ENCODE measurements around the gene RDH16.

GRCh38 chr12:56928262-56928661 is 29.1 kb downstream of the RDH16 start:
- no peak for TF ChIP-seq CTCF (IDR thresholded peaks at IDR 0.05)
- no peak for TF ChIP-seq POLR2A (IDR thresholded peaks at IDR 0.05)
- TF ChIP-seq EP300 (IDR thresholded peaks at IDR 0.05) = no peak

Data from tibial nerve (tissue), 4 donors.